Upper lobe of left lung (tissue), 6 donors: ENCODE results near the gene GCFC2. TPM values are rescaled to one million over a fixed set of nuclear protein-coding genes. Genes with fewer than 3 reads are reported as not detected.
"Not testable (repeated sequence)": the region's sequence is repeated elsewhere in the genome, so short reads cannot be mapped to it uniquely, and the experiment has no call there.

Experiments
- ATAC-seq, 2 donors: fragments of 200-7000 bp; cut with Tn5 transposase; one replicate each; pipeline ENCODE4 v1.9.1; 2022; ENCODE audit warnings: mild to moderate bottlenecking in 2 of 2, moderate library complexity in 2 of 2; ENCODE audit not compliant: low FRiP score in 2 of 2
- DNase-seq, 2 donors: peaks; one replicate each; pipeline ENCODE4 v3.0.0-alpha.2; 2019 to 2020
- H3K27ac ChIP-seq, 4 donors: fragments of 200-600 bp; sonication (generic); one replicate each; pipeline ENCODE4 v1.5.1; 2016 to 2019
- H3K27me3 ChIP-seq, 4 donors: fragments of 200-600 bp; sonication (generic); one replicate each; pipeline ENCODE4 v1.5.1; 2017 to 2019
- H3K36me3 ChIP-seq, 4 donors: fragments of 200-600 bp; sonication (generic); one replicate each; pipeline ENCODE4 v1.5.1; 2016 to 2019
- H3K4me1 ChIP-seq, 4 donors: fragments of 200-600 bp; sonication (generic); one replicate each; pipeline ENCODE4 v1.5.1; 2018 to 2019
- H3K4me3 ChIP-seq, 4 donors: fragments of 200-600 bp; sonication (generic); one replicate each; pipeline ENCODE4 v1.5.1; 2017 to 2019; ENCODE audit warnings: mild to moderate bottlenecking in 2 of 4, moderate library complexity in 1 of 4
- H3K9me3 ChIP-seq, 4 donors: fragments of 200-600 bp; sonication (generic); one replicate each; pipeline ENCODE4 v1.5.1; 2018 to 2019
- CTCF ChIP-seq, 6 experiments: fragments of 450-650 bp in 4 of 6; fragments of 200-600 bp in 2 of 6; sonication (generic) in 2 of 6; IDR thresholded peaks; one replicate each; pipeline ENCODE4 v1.5.1; 2016 to 2019; ENCODE audit warnings: antibody characterized with exemption in 6 of 6
- EP300 ChIP-seq, 4 donors: sonication (generic); formaldehyde crosslinking; IDR thresholded peaks; one replicate each; pipeline ENCODE4 v1.5.1; 2017; ENCODE audit warnings: antibody characterized with exemption in 4 of 4, control low read depth in 2 of 4
- POLR2A ChIP-seq, 4 donors: fragments of 450-650 bp; IDR thresholded peaks; one replicate each; pipeline ENCODE4 v1.5.1; 2016 to 2017; ENCODE audit warnings: antibody characterized with exemption in 4 of 4, mild to moderate bottlenecking in 2 of 4
- POLR2AphosphoS5 ChIP-seq, 2 donors: sonication (generic); formaldehyde crosslinking; IDR thresholded peaks; one replicate each; pipeline ENCODE4 v1.5.1; 2017; ENCODE audit warnings: antibody characterized with exemption in 2 of 2
- WGBS, 2 donors: methylation state at CpG; one replicate each; pipeline ENCODE4 v1.1.5; 2017 to 2018; 5-methylcytosine and 5-hydroxymethylcytosine counted together
- total RNA-seq, 6 donors: library from RNA; depleted of rRNA in 4 of 6; stranded (reverse); fragments of >200 nt in 4 of 6; gene quantifications; one replicate each; pipeline versions ENCODE4 v1.1.0 to v1.2.1, GENCODE V29; 2016 to 2021
- donor health status: DM: no; HTN: no; CAD: no; lungs with moderate emphysema.
- donor health status: DM: no; HTN: yes; CAD: no; lungs with severe emphysema.

The GCFC2 gene
- total RNA-seq, 6 donors from 2014 or later, result 13.7 to 75.4 (median 26.4) TPM

- Histone ChIP-seq H3K9me3 (no peaks in the 10 kb centered on the region), H3K27me3 (no peaks in the 10 kb centered on the region), H3K4me3 (no peak overlapping the region), H3K27ac (no peak overlapping the region), H3K4me1 (peaks cover 0 to 3% (median 0%) of the 10 kb centered on the region in 4 donors), H3K36me3 (peaks cover 3 to 11% (median 4%) of the 10 kb centered on the region in 4 donors)
- WGBS, 2 donors, result 74 to 92% methylated on average over 3 of the region's 3 CpGs
- no peak for ATAC-seq
- DNase-seq, result no peak
- TF ChIP-seq CTCF (IDR thresholded peaks at IDR 0.05) (no peak), POLR2AphosphoS5 (IDR thresholded peaks at IDR 0.05) (no peak)
These were observed 34.8 kb downstream of the GCFC2 start for GRCh38 chr2:75675908-75676307.

GRCh38 chr2:75675423-75675822, 35.3 kb downstream of the GCFC2 start:
- 65 to 84% methylated on average over 4 of the region's 4 CpGs for whole genome bisulfite sequencing, 2 donors
- not testable (repeated sequence) for H3K9me3 ChIP-seq, H3K27ac ChIP-seq, H3K4me3 ChIP-seq, H3K4me1 ChIP-seq, ATAC-seq, H3K27me3 ChIP-seq
- peaks cover 3 to 12% (median 4%) of the 10 kb centered on the region in 4 donors for H3K36me3 ChIP-seq
- peak in 1 of 2 donors; percentile 21 for DNase-seq

GRCh38 chr2:75667884-75668283, 42.8 kb downstream of the GCFC2 start:
- no peak for DNase-seq
- Histone ChIP-seq H3K36me3 (peaks cover 3 to 67% (median 10%) of the 10 kb centered on the region in 4 donors), H3K4me3 (no peak overlapping the region), H3K27ac (peak overlapping the region in 1 of 4 donors; percentile 30), H3K4me1 (no peaks in the 10 kb centered on the region), H3K9me3 (no peaks in the 10 kb centered on the region), H3K27me3 (no peaks in the 10 kb centered on the region)
- no peak for ATAC-seq
- no peak for TF ChIP-seq EP300 (IDR thresholded peaks at IDR 0.05)
- WGBS, 2 donors, result 79 to 80% methylated on average over 2 of the region's 2 CpGs

- H3K27ac ChIP-seq, result no peak overlapping the region
- no peak for DNase-seq
- H3K9me3 ChIP-seq, result no peaks in the 10 kb centered on the region
- no peak for TF ChIP-seq CTCF (IDR thresholded peaks at IDR 0.05)
- TF ChIP-seq POLR2AphosphoS5 (IDR thresholded peaks at IDR 0.05), result no peak
- TF ChIP-seq EP300 (IDR thresholded peaks at IDR 0.05), result no peak
- TF ChIP-seq POLR2A (IDR thresholded peaks at IDR 0.05), result no peak
- H3K36me3 ChIP-seq, result peaks cover 3 to 61% (median 8%) of the 10 kb centered on the region in 4 donors
- H3K4me3 ChIP-seq, result no peak overlapping the region
- no peak for ATAC-seq
- H3K27me3 ChIP-seq, result no peaks in the 10 kb centered on the region
- no peaks in the 10 kb centered on the region for H3K4me1 ChIP-seq
- WGBS, 2 donors, result 74 to 83% methylated on average over 6 of the region's 6 CpGs
These were observed 43.8 kb downstream of the GCFC2 start for GRCh38 chr2:75666911-75667310.

- Histone ChIP-seq H3K27ac (no peak overlapping the region), H3K9me3 (no peaks in the 10 kb centered on the region), H3K27me3 (no peaks in the 10 kb centered on the region), H3K4me3 (no peak overlapping the region), H3K36me3 (peaks cover 16 to 78% (median 32%) of the 10 kb centered on the region in 4 donors), H3K4me1 (no peaks in the 10 kb centered on the region)
- TF ChIP-seq CTCF (IDR thresholded peaks at IDR 0.05) (no peak), POLR2AphosphoS5 (IDR thresholded peaks at IDR 0.05) (no peak), POLR2A (IDR thresholded peaks at IDR 0.05) (no peak), EP300 (IDR thresholded peaks at IDR 0.05) (no peak)
- ATAC-seq (no peak), DNase-seq (no peak)
These were observed 52.9 kb downstream of the GCFC2 start for GRCh38 chr2:75657798-75658197.

GRCh38 chr2:75656563-75656962, 54.2 kb downstream of the GCFC2 start:
- DNase-seq (no peak), ATAC-seq (no peak)
- Histone ChIP-seq H3K27ac (no peak overlapping the region), H3K9me3 (no peaks in the 10 kb centered on the region), H3K27me3 (no peaks in the 10 kb centered on the region), H3K36me3 (peaks cover 25 to 84% (median 39%) of the 10 kb centered on the region in 4 donors), H3K4me1 (no peaks in the 10 kb centered on the region), H3K4me3 (no peak overlapping the region)
- 90 to 95% methylated on average over 1 of the region's 1 CpG for WGBS, 2 donors
- no peak for TF ChIP-seq POLR2AphosphoS5 (IDR thresholded peaks at IDR 0.05)
- no peak for TF ChIP-seq CTCF (IDR thresholded peaks at IDR 0.05)
- TF ChIP-seq EP300 (IDR thresholded peaks at IDR 0.05), result no peak
- no peak for TF ChIP-seq POLR2A (IDR thresholded peaks at IDR 0.05)
